WTC11 (cell line): ENCODE measurements around the gene DACT3. TPM values are rescaled to one million over a fixed set of nuclear protein-coding genes. Genes with fewer than 3 reads are reported as not detected.

Experiments used
- ATAC-seq: fragments of 200-7000 bp; cut with Tn5 transposase; 2 replicates; pipeline ENCODE4 v1.10.0; 2021; ENCODE audit warnings: mild to moderate bottlenecking, moderate library complexity
- CTCF ChIA-PET: fragments of 300-600 bp; sonication (Branson Sonifier 250); formaldehyde crosslinking; loops from one replicate; lab custom pipeline; 2021; ENCODE audit warnings: antibody characterized with exemption; lab: Charles Lee
- POLR2A ChIA-PET: fragments of 350-600 bp; sonication (Branson Sonifier 250); formaldehyde crosslinking; loops from one replicate; lab custom pipeline; 2021; ENCODE audit warnings: antibody characterized with exemption; lab: Charles Lee
- DNase-seq: peaks from one replicate; pipeline ENCODE4 v3.0.0; 2021; ENCODE audit warnings: low spot score
- H3K27ac Mint-ChIP-seq: 2 replicates; pipeline ENCODE4 v1.8.0; 2021; ENCODE audit warnings: mixed read lengths
- H3K27me3 Mint-ChIP-seq: 2 replicates; pipeline ENCODE4 v1.8.0; 2021; ENCODE audit warnings: low read depth, mild to moderate bottlenecking, moderate library complexity, mixed read lengths
- H3K36me3 Mint-ChIP-seq: 2 replicates; pipeline ENCODE4 v1.8.0; 2021; ENCODE audit warnings: mixed read lengths
- H3K4me1 Mint-ChIP-seq: 2 replicates; pipeline ENCODE4 v1.8.0; 2022; ENCODE audit warnings: mixed read lengths
- H3K4me3 Mint-ChIP-seq: 2 replicates; pipeline ENCODE4 v1.8.0; 2021; ENCODE audit warnings: mild to moderate bottlenecking, moderate library complexity, mixed read lengths
- H3K9me3 Mint-ChIP-seq: 2 replicates; pipeline ENCODE4 v1.8.0; 2021; ENCODE audit warnings: mixed read lengths
- ATF1 ChIP-seq: sonication (generic); formaldehyde crosslinking; IDR thresholded peaks from 2 replicates; pipeline ENCODE4 v1.8.1; 2023; ENCODE audit warnings: mild to moderate bottlenecking, moderate library complexity, missing genetic modification reagents
- ATF2 ChIP-seq: sonication (generic); formaldehyde crosslinking; IDR thresholded peaks from 2 replicates; pipeline ENCODE4 v1.8.1; 2022; ENCODE audit warnings: low read depth, missing genetic modification reagents, borderline replicate concordance
- ATF6 ChIP-seq: sonication (generic); formaldehyde crosslinking; IDR thresholded peaks from 2 replicates; pipeline ENCODE4 v1.8.1; 2023; ENCODE audit warnings: mild to moderate bottlenecking, missing genetic modification reagents
- E2F4 ChIP-seq: sonication (generic); formaldehyde crosslinking; IDR thresholded peaks from 2 replicates; pipeline ENCODE4 v1.8.1; 2022; ENCODE audit warnings: low read depth, mild to moderate bottlenecking, moderate library complexity, missing genetic modification reagents, borderline replicate concordance
- FOXP1 ChIP-seq: sonication (generic); formaldehyde crosslinking; IDR thresholded peaks from 2 replicates; pipeline ENCODE4 v1.8.0; 2022; ENCODE audit warnings: missing genetic modification reagents, mild to moderate bottlenecking, moderate library complexity, borderline replicate concordance
- HMGXB4 ChIP-seq: sonication (generic); formaldehyde crosslinking; IDR thresholded peaks from 2 replicates; pipeline ENCODE4 v1.8.1; 2023; ENCODE audit warnings: mild to moderate bottlenecking, moderate library complexity, missing genetic modification reagents
- IRF2 ChIP-seq: sonication (generic); formaldehyde crosslinking; IDR thresholded peaks from 2 replicates; pipeline ENCODE4 v1.8.0; 2022; ENCODE audit warnings: low read depth, missing genetic modification reagents, borderline replicate concordance
- JUN ChIP-seq: sonication (generic); formaldehyde crosslinking; IDR thresholded peaks from 2 replicates; pipeline ENCODE4 v1.8.0; 2023; ENCODE audit warnings: mild to moderate bottlenecking, missing genetic modification reagents
- NR2C2 ChIP-seq: sonication (generic); formaldehyde crosslinking; IDR thresholded peaks from 2 replicates; pipeline ENCODE4 v1.8.0; 2022; ENCODE audit warnings: mild to moderate bottlenecking, missing genetic modification reagents
- NR3C1 ChIP-seq: sonication (generic); formaldehyde crosslinking; conservative IDR thresholded peaks from 2 replicates; pipeline ENCODE4 v1.8.1; 2023; ENCODE audit warnings: low read depth, mild to moderate bottlenecking, missing genetic modification reagents
- OVOL2 ChIP-seq: fragments of 250-450 bp; sonication (Bioruptor Pico); IDR thresholded peaks from 2 replicates; pipeline ENCODE4 v1.9.0; 2021; ENCODE audit warnings: mild to moderate bottlenecking, borderline replicate concordance
- PRRX2 ChIP-seq: fragments of 250-450 bp; sonication (Bioruptor Pico); IDR thresholded peaks from 2 replicates; pipeline ENCODE4 v1.8.0; 2021; ENCODE audit warnings: mild to moderate bottlenecking
- SMAD4 ChIP-seq: sonication (generic); formaldehyde crosslinking; IDR thresholded peaks from 2 replicates; pipeline ENCODE4 v1.8.0; 2022; ENCODE audit warnings: mild to moderate bottlenecking, missing genetic modification reagents
- ZNF232 ChIP-seq: sonication (generic); formaldehyde crosslinking; IDR thresholded peaks from 2 replicates; pipeline ENCODE4 v1.8.0; 2022; ENCODE audit warnings: mild to moderate bottlenecking, missing genetic modification reagents
- ZNF263 ChIP-seq: sonication (generic); formaldehyde crosslinking; IDR thresholded peaks from 2 replicates; pipeline ENCODE4 v1.8.1; 2022; ENCODE audit warnings: low read depth, mild to moderate bottlenecking, moderate library complexity, missing genetic modification reagents
- ZNF317 ChIP-seq: sonication (generic); formaldehyde crosslinking; IDR thresholded peaks from 2 replicates; pipeline ENCODE4 v1.8.1; 2023; ENCODE audit warnings: low read depth, mild to moderate bottlenecking, moderate library complexity, missing genetic modification reagents, borderline replicate concordance
- total RNA-seq: library from RNA; stranded (reverse); gene quantifications from 3 replicates; pipeline ENCODE4 v1.2.3, GENCODE V29; 2021

DACT3 gene
- total RNA-seq, 1 experiment from 2014 or later: 1.9 TPM

GRCh38 chr19:46691104-46691503 lies 30.1 kb upstream of the DACT3 start (continued):
- no peak for TF ChIP-seq NR3C1 (CRISPR knock-in tag)

- POLR2A ChIA-PET: no interaction called here
- H3K9me3 Mint-ChIP-seq: peaks cover 6% of the 10 kb centered on the region
- ATAC-seq (no peak), DNase-seq (no peak)
- H3K36me3 Mint-ChIP-seq: peaks cover 84% of the 10 kb centered on the region
- no peaks in the 10 kb centered on the region for H3K4me1 Mint-ChIP-seq
- no peaks in the 10 kb centered on the region for H3K27me3 Mint-ChIP-seq
- H3K27ac Mint-ChIP-seq: no peak overlapping the region
- CTCF ChIA-PET: interaction anchor here (0.5 kb wide), 1 partner anchor 151 kb away, joined by 3 read pairs; no protein-coding TSS in a partner anchor
- TF ChIP-seq ZNF232 (CRISPR knock-in tag): no peak
- TF ChIP-seq ATF6 (CRISPR knock-in tag): no peak
- no peak for TF ChIP-seq ATF2
- no peak for TF ChIP-seq E2F4 (CRISPR knock-in tag)
- no peak for TF ChIP-seq SMAD4 (CRISPR knock-in tag)
- TF ChIP-seq ZNF317 (CRISPR knock-in tag): no peak
- no peak for TF ChIP-seq JUN (CRISPR knock-in tag)
- H3K4me3 Mint-ChIP-seq: no peak overlapping the region
These were observed 28.4 kb upstream of the DACT3 start for GRCh38 chr19:46689358-46689757.

GRCh38 chr19:46687438-46688145 lies 26.6 kb upstream of the DACT3 start:
- CTCF ChIA-PET: interaction anchor here (0.9 to 1.3 kb wide), 3 partner anchors 10 to 41 kb away, joined by 3 to 5 read pairs (median 3); no protein-coding TSS in a partner anchor

More at GRCh38 chr19:46687438-46688145, 26.6 kb upstream of the DACT3 start:
- ATAC-seq (no peak), DNase-seq (no peak)
- H3K27ac Mint-ChIP-seq: no peak overlapping the region
- TF ChIP-seq IRF2 (no peak), NR2C2 (CRISPR knock-in tag) (no peak), ATF1 (CRISPR knock-in tag) (no peak), PRRX2 (CRISPR knock-in tag) (no peak), ZNF263 (CRISPR knock-in tag) (no peak), FOXP1 (no peak), HMGXB4 (CRISPR knock-in tag) (no peak), OVOL2 (no peak)
- TF ChIP-seq, all 79 proteins: peak for 0
- Mint-ChIP-seq H3K27me3 (no peaks in the 10 kb centered on the region), H3K4me1 (no peaks in the 10 kb centered on the region), H3K9me3 (peaks cover 6% of the 10 kb centered on the region), H3K4me3 (no peak overlapping the region), H3K36me3 (peaks cover 79% of the 10 kb centered on the region)
- POLR2A ChIA-PET: no interaction called here
